ENCODE results near the gene SOX5.

The SOX5 gene

DNA sequence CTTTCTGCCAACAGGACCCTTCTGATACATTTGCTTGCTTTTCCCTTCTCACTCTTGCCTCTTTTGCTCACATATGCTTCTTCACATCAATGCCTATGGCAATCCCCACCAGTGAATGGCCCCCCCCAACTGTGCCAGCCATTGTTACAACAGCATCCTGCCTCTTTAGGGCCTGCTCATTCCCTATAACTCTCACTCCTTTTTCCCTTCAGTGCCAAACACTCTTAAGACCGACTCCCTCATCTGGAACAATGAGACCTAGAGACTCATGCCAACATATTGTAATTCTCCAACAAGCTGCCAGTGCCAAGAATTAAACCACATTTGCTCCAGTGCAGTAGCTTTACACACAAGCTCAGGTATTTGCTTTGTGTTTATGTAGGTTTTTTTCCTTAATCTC, 189.0 kb downstream of the SOX5 start:
- H3K4me3 ChIP-seq (ENCODE audit: low read depth, low read length): no peak overlapping the region
- TF ChIP-seq, protein P1, sequence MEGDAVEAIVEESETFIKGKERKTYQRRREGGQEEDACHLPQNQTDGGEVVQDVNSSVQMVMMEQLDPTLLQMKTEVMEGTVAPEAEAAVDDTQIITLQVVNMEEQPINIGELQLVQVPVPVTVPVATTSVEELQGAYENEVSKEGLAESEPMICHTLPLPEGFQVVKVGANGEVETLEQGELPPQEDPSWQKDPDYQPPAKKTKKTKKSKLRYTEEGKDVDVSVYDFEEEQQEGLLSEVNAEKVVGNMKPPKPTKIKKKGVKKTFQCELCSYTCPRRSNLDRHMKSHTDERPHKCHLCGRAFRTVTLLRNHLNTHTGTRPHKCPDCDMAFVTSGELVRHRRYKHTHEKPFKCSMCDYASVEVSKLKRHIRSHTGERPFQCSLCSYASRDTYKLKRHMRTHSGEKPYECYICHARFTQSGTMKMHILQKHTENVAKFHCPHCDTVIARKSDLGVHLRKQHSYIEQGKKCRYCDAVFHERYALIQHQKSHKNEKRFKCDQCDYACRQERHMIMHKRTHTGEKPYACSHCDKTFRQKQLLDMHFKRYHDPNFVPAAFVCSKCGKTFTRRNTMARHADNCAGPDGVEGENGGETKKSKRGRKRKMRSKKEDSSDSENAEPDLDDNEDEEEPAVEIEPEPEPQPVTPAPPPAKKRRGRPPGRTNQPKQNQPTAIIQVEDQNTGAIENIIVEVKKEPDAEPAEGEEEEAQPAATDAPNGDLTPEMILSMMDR (IDR thresholded peaks at IDR 0.05; ENCODE audit: low read depth, low read length): no peak

DNA sequence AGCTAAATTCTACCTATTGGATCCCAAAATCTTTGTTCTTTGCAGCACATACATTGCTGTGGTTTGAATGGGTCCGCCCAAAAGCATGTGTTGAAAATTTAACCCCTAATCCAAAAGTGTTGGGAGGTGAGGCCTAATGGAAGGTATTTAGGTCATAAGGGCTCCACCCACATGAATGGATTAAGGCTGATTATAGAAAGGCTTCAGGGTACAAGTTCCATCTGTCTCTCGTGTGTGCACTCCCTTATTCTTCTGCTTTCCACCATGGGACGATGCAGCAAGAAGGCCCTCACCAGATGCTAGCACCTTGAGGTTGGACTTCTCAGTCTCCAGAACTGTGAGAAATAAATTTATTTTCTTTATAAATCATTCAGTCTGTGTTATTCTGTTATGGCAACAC, 190.9 kb downstream of the SOX5 start:
- no peak overlapping the region for H3K4me3 ChIP-seq (ENCODE audit: low read depth, low read length)
- TF ChIP-seq, protein P1 (IDR thresholded peaks at IDR 0.05; ENCODE audit: low read depth, low read length): no peak

DNA sequence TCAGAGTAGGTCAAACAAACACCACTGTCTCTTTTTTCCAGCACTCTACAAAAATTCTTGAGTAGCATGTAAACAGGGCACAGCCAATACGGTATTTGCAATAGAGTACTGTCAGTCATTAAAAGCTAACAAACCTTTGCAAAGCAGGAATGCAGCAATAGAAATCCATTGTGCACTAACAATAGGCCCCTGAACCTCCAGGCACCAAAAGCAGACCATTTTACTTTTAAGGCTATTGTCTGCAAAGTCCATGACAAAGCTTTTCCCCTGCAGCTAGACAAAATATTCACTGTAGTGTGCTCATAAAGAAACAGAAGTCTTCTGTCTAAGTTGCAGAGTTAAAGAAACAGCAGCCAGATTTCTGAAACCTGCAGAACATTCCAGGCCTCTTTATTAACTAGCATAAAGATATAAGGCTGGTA, 191.9 kb downstream of the SOX5 start:
- H3K4me3 ChIP-seq (ENCODE audit: low read depth, low read length): no peak overlapping the region
- TF ChIP-seq, protein P1 (IDR thresholded peaks at IDR 0.05; ENCODE audit: low read depth, low read length): no peak

DNA sequence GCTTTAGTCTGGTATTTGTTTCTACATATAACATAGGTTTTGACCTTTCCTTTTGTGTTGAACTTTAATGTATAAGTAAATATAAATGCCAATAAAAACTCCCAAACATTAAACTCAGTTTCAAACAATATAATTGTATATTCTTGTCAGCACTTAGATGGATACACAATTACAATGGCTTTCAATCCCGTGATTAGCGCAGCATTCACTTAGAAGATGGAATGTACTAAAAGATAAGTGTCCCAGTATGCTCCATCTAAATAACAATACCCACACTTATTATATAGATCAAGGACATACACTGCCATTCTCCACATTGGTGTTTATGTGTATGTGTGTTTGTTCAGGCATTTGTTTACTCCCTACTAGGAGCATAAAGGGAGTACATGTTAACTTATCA, 193.1 kb downstream of the SOX5 start:
- TF ChIP-seq, protein P1 (IDR thresholded peaks at IDR 0.05; ENCODE audit: low read depth, low read length): no peak

DNA sequence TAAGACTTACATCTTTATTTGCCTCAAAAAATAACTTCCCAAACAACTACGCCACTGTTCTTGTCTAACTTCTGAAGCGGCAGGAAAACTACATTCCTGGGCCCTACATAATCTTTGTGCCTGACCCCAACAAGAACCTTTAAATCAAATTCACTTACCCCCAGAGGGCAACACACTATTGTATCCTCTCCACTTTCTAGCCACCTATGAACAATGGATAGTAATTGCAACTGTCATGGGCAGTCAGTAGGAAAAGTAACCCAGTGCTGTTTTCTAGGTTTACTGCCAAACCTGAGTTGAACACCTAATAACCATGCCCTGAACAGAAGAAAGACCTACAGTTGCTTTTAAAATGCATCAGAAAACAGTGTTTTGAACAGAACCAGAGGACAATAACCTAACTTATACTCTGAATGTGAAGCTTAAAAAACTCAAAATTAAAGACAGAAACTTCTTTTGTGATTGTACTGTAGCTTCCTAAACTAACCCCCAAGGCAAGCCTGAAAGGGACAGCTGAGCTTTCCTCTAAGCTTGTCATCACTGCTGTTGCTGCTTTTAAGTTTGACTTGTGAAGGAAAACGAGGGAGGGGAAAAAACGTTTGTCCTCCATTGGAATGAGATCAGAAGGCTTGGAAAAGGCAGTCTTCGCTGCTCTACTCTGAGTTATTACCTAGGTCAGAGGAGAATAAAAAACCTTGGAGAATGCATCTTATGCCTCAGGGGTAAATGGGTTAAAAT, 195.7 kb downstream of the SOX5 start:
- TF ChIP-seq, protein P1 (IDR thresholded peaks at IDR 0.05; ENCODE audit: low read depth, low read length): no peak
- no peak overlapping the region for H3K4me3 ChIP-seq (ENCODE audit: low read depth, low read length)

More for the DNA sequence above, 193.1 kb downstream of the SOX5 start:
- H3K4me3 ChIP-seq (ENCODE audit: low read depth, low read length): no peak overlapping the region

DNA sequence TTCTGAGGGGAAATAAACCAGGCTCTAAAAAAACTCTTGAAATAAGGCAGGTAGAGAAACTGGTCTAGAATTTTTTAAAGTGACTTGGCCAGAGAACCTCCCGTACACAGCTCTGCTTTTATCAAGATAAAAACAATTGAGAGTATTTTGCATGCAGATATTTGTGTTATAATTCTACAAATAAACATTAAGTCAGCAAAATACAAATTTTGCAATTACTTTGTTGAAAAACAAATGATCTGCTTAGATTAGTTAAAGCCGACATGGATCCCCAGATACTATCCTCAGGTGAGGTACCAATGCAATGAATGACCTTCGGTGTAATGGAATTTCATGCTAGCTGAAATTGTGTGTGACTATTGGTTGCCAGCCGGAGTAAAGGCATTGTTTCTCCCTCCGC, 197.2 kb downstream of the SOX5 start:
- TF ChIP-seq, protein P1 (IDR thresholded peaks at IDR 0.05; ENCODE audit: low read depth, low read length): no peak
- no peak overlapping the region for H3K4me3 ChIP-seq (ENCODE audit: low read depth, low read length)

DNA sequence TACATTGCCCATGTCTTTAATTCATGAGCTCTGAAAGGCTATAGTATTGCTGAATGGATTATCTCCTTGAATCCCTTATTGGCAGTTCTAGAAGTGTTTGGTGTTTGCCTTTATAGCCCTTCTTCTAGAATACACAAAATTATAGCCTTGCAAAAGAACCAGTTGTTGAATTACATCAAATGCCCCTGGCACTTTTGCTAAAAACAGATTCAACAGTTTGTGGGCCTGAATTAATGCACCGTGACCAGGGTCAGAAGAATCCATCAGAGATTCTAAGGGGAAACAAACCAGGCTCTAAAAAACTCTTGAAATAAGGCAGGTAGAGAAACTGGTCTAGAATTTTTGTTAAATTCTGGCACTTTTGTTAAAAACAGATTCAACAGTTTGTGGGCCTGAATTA, 197.8 kb downstream of the SOX5 start:
- TF ChIP-seq, protein P1 (IDR thresholded peaks at IDR 0.05; ENCODE audit: low read depth, low read length): no peak
- H3K4me3 ChIP-seq (ENCODE audit: low read depth, low read length): no peak overlapping the region
